Osteoblast (primary cell): ENCODE measurements around the gene VOPP1. TPM values are rescaled to one million over a fixed set of nuclear protein-coding genes. Genes with fewer than 3 reads are reported as not detected.
A peak's percentile ranks its signal among the peaks of the same experiment; 100 is the strongest.

Experiments used
- DNase-seq: peaks from one replicate; pipeline ENCODE4 v3.0.0; 2011; ENCODE audit warnings: low spot score, mixed read lengths; ENCODE audit not compliant: insufficient read length; ENCODE audit errors: missing footprints
- H2AFZ ChIP-seq: 2 replicates; pipeline ENCODE4 v1.6.0; 2011; ENCODE audit warnings: mild to moderate bottlenecking, low read length
- H3K27ac ChIP-seq: 2 replicates; pipeline ENCODE4 v1.5.1; 2011; ENCODE audit warnings: mild to moderate bottlenecking, low read depth, low read length, moderate library complexity
- H3K27me3 ChIP-seq: 2 replicates; pipeline ENCODE4 v1.6.0; 2012; ENCODE audit warnings: mild to moderate bottlenecking, control low read depth, inconsistent platforms, low read length, moderate library complexity; ENCODE audit not compliant: insufficient read depth
- H3K36me3 ChIP-seq: 2 replicates; pipeline ENCODE4 v1.5.1; 2011; ENCODE audit warnings: mild to moderate bottlenecking, low read length, control low read depth, moderate library complexity; ENCODE audit not compliant: insufficient read depth
- H3K4me1 ChIP-seq: 2 replicates; pipeline ENCODE4 v1.5.1; 2011; ENCODE audit warnings: mild to moderate bottlenecking, low read length, control low read depth, moderate library complexity; ENCODE audit not compliant: insufficient read depth
- H3K4me2 ChIP-seq: 2 replicates; pipeline ENCODE4 v1.6.0; 2011; ENCODE audit warnings: mild to moderate bottlenecking, low read length; ENCODE audit not compliant: insufficient read depth
- H3K4me3 ChIP-seq: fragments of 200-600 bp; sonication (generic); 3 replicates; pipeline ENCODE4 v1.5.1; 2012; ENCODE audit warnings: mild to moderate bottlenecking, low read length, inconsistent platforms; ENCODE audit not compliant: insufficient read depth
- H3K79me2 ChIP-seq: 2 replicates; pipeline ENCODE4 v1.6.0; 2012; ENCODE audit warnings: mild to moderate bottlenecking, low read length, control low read depth, inconsistent platforms; ENCODE audit not compliant: insufficient read depth
- H3K9me3 ChIP-seq: 2 replicates; pipeline ENCODE4 v1.5.1; 2011; ENCODE audit warnings: low read depth, low read length, control low read depth
- H4K20me1 ChIP-seq: 2 replicates; pipeline ENCODE4 v1.6.0; 2012; ENCODE audit warnings: mild to moderate bottlenecking, low read length, control low read depth; ENCODE audit not compliant: insufficient read depth
- CTCF ChIP-seq: IDR thresholded peaks from 2 replicates; pipeline ENCODE4 v1.5.1; 2011; ENCODE audit warnings: mild to moderate bottlenecking, low read depth, low read length, moderate library complexity; ENCODE audit errors: extremely low read depth
- total RNA-seq: library from RNA; depleted of rRNA; stranded (reverse); fragments of >200 nt; gene quantifications from 2 replicates; pipeline ENCODE4 v1.2.3, GENCODE V29; 2012

The VOPP1 gene
- total RNA-seq, 1 donor = 74.6 TPM

DNA sequence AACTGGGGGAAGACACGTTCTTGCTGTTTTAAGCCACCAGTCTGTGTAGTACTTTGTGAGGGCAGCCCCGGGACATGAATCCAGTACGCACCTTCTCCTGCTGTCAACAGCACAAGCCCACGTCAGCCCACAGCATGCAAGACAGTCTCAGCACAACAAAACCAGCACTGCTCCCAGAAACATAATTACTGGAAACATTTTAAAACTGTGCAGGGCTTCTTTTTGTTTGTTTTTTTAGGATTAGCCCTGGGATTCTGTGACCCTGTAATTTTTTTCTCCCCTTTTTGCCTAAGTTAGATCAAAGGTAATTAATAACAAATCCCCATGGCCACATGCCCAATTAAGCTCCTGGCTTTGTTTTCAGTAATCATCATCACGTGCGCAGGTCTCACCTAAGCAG, 87.5 kb downstream of the VOPP1 start:
- no peak for DNase-seq
- TF ChIP-seq CTCF = no peak
- H3K27ac ChIP-seq = no peak overlapping the region

GRCh38 chr7:55484241-55484640, 88.1 kb downstream of the VOPP1 start:
- no peak for TF ChIP-seq CTCF
- Histone ChIP-seq H3K4me2 (no peak overlapping the region), H3K27me3 (no peaks in the 10 kb centered on the region), H3K4me1 (no peaks in the 10 kb centered on the region), H4K20me1 (peaks cover 7% of the 10 kb centered on the region), H3K36me3 (peaks cover 5% of the 10 kb centered on the region), H3K4me3 (no peak overlapping the region), H3K27ac (no peak overlapping the region), H3K79me2 (no peaks in the 10 kb centered on the region), H3K9me3 (no peaks in the 10 kb centered on the region), H2AFZ (no peak overlapping the region)
- peak; percentile 44 for DNase-seq

More for the DNA sequence above, 87.5 kb downstream of the VOPP1 start:
- H3K4me1 ChIP-seq = no peaks in the 10 kb centered on the region
- no peaks in the 10 kb centered on the region for H3K79me2 ChIP-seq
- no peak overlapping the region for H2AFZ ChIP-seq
- H3K4me3 ChIP-seq = no peak overlapping the region
- H3K27me3 ChIP-seq = no peaks in the 10 kb centered on the region
- H3K36me3 ChIP-seq = peaks cover 7% of the 10 kb centered on the region
- no peaks in the 10 kb centered on the region for H3K9me3 ChIP-seq
- no peak overlapping the region for H3K4me2 ChIP-seq
- peaks cover 7% of the 10 kb centered on the region for H4K20me1 ChIP-seq

GRCh38 chr7:55483046-55483445, 89.3 kb downstream of the VOPP1 start:
- Histone ChIP-seq H3K79me2 (no peaks in the 10 kb centered on the region), H3K36me3 (no peaks in the 10 kb centered on the region), H3K4me3 (no peak overlapping the region), H2AFZ (no peak overlapping the region), H3K27me3 (no peaks in the 10 kb centered on the region), H3K9me3 (no peaks in the 10 kb centered on the region), H3K4me2 (no peak overlapping the region), H4K20me1 (peaks cover 7% of the 10 kb centered on the region), H3K4me1 (peaks cover 9% of the 10 kb centered on the region), H3K27ac (no peak overlapping the region)
- TF ChIP-seq CTCF = no peak
- peak; percentile 41 for DNase-seq

DNA sequence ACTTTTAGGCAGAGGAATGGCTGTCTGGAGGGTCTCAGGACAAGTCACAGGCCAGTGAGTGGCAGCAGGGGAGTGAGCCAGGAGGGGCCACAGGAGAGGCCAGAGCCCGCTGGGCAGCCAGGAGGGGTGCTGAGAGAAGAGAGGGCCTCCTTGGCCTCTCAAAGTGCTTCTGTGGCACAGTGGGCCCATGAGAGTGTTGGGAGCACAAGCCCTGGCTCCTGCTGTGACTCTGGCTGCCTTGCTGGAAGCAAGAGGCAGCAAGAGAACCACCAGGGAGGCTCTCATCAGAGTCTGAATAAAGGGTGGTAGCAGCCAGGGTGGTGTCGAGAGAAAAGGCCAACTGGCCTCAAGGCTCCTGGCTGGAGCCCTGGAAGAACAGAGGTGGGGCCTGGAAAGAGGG, 91.1 kb downstream of the VOPP1 start:
- peaks cover 18% of the 10 kb centered on the region for H4K20me1 ChIP-seq
- H3K27ac ChIP-seq = no peak overlapping the region
- no peaks in the 10 kb centered on the region for H3K9me3 ChIP-seq
- H3K36me3 ChIP-seq = no peaks in the 10 kb centered on the region
- H3K4me2 ChIP-seq = no peak overlapping the region
- H3K27me3 ChIP-seq = no peaks in the 10 kb centered on the region
- peak; percentile 39 for DNase-seq
- H3K79me2 ChIP-seq = peaks cover 2% of the 10 kb centered on the region
- no peak overlapping the region for H3K4me3 ChIP-seq
- H3K4me1 ChIP-seq = peaks cover 27% of the 10 kb centered on the region
- no peak for TF ChIP-seq CTCF
- no peak overlapping the region for H2AFZ ChIP-seq
